Stimulated activated CD8-positive, alpha-beta memory T cell treated with anti-CD3 and anti-CD28 coated beads, Interleukin-7, amount 100 ng/mL, for 48 hours (primary cell): Measurements from ENCODE around the gene OBSCN.

Source experiments
- DNase-seq, 2 donors: peaks; one replicate each; pipeline ENCODE4 v3.0.0-alpha.2; 2020; ENCODE audit warnings: low read depth in 1 of 2; ENCODE audit errors: extremely low read depth in 1 of 2

The OBSCN gene

GRCh38 chr1:228374711-228375577, 167.1 kb downstream of the OBSCN start:
- DNase-seq = no peak

- no peak for DNase-seq
These were observed 167.9 kb downstream of the OBSCN start for GRCh38 chr1:228375578-228376261.

- no peak for DNase-seq
These were observed 168.4 kb downstream of the OBSCN start for GRCh38 chr1:228376262-228376628.

- no peak for DNase-seq
These were observed 169.1 kb downstream of the OBSCN start for GRCh38 chr1:228376651-228377631.

- DNase-seq = no peak
These were observed 169.8 kb downstream of the OBSCN start for GRCh38 chr1:228377664-228378089.

DNA sequence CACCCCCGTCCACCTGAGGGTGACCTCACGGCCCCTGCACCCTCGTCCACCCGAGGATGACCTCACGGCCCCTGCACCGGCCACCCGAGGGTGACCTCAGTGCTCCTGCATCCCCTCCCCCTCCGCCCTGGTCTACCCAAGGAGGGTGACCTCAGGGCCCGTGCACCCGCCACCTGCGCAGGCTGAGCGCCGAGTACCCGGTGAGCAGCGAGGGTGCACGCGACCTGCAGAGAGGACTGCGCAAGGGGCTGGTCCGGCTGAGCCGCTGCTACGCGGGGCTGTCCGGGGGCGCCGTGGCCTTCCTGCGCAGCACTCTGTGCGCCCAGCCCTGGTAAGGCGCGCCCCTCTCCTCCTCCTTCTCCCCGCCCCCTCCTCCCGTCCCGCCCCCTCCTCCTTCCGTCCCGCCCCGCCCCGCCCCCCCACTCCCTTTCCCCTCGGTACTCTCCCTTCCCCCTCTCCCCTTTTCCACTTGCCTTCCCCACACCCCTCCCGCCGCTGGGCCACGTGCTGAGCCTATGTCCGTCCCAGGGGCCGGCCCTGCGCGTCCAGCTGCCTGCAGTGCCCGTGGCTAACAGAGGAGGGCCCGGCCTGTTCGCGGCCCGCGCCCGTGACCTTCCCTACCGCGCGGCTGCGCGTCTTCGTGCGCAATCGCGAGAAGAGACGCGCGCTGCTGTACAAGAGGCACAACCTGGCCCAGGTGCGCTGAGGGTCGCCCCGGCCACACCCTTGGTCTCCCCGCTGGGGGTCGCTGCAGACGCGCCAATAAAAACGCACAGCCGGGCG, 170.4 kb downstream of the OBSCN start:
- DNase-seq = peak; percentile 23 to 43

DNA sequence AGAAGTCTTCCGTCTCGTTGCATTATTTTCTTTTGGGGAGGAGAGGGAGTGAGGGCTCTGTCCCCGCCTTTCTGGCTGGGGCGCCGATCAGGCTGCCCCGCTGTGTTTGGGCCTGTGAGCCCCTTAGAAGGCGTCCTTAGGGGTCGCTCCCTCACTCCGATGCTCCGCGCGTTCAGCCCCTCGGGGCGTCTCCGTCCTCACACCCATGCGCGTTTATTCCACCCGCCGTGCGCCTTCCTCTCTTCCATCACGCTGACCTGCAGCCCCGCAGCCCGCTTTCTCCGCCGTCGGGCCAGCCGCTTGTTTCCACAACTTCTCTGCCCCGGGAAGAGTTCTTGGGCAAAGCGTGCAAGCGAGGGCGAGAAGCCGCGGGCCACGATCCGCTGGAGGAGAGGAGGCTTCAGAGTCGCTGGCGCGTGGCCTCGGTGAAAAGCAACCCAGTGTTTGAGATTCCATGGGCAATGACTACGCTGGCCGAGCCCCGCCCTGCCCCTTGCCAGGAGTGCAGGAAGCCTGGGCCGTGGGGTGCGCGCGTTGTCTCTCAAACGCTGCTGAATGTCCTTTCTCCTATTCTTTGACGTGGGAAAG, 171.1 kb downstream of the OBSCN start:
- DNase-seq = no peak

GRCh38 chr1:228379666-228380065, 171.8 kb downstream of the OBSCN start:
- DNase-seq = no peak

DNA sequence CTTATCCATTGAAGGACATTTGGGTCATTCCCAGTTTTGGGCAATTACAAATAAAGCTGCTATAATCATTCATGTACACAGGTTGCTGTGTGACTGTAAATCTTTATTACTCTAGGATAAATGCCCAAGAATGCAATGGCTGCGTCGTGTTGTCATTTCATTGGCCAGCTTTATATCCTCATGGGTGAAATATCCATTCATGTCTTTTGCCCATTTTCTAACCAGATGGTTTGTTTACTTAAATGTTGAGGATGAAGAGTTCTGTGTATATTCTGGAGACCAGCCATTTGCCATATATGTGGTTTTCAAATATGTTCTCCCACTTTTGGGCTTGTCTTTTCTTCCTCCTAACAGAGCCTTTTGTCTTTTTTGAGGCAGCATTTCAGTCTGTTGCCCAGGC, 173.5 kb downstream of the OBSCN start:
- no peak for DNase-seq

DNA sequence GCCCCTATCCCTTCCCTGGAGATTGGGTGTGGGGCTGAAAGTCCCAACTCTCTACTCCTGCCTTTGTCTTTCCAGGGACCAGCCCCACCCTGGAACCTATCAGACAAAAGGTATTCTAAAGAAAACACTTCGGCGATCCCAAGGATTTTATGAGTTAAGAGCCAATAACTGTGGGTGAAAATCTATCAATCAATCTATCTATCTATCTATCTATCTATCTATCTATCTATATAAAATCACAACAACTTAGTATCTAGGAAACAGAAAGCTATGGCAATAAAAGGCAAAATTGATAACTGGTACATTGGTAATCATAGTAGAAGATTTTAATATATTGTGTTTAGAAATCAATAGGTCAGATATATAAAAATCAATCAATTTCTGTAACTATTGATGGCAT, 175.9 kb downstream of the OBSCN start:
- DNase-seq = no peak

- DNase-seq = no peak
These were observed 177.4 kb downstream of the OBSCN start for GRCh38 chr1:228385232-228385631.

DNA sequence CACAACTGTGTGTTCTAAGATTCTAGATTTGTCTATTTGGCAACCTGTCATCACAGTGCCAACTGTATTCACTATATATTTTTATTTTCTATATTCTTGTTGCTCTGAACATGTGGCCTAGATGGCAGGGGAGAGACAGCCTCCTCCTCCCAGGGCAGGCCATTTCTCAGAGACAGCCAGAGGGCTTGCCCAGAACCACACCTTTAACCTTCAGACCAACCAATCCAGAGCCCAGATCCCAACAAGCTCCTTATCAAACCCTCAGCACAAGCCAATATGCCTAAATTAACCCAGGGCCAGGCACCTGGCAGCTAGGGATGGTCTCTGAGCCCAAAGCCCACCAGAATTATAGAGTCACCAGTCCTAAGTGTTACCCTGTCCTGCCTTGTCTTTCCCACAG, 179.5 kb downstream of the OBSCN start:
- no peak for DNase-seq

DNA sequence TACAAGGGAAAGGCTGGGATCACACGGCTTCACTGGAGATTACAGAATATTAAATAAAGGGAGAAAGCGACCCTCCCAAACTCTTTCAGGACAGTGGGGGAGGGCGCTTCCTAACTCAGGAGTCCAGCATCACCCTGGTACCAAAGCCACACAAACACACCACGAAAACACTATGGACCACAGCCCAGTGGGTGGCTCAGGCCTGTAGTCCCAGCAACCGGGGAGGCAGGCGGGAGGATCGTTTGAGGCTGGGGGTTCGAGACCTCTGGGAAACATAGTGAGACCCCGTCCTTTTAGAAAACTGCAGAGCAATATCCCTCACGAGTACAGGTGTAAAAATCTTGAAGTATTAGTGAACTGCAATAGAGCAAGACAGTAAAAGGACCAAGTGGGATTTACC, 182.8 kb downstream of the OBSCN start:
- no peak for DNase-seq

- DNase-seq = no peak
These were observed 183.7 kb downstream of the OBSCN start for GRCh38 chr1:228391411-228392020.

- no peak for DNase-seq
These were observed 184.5 kb downstream of the OBSCN start for GRCh38 chr1:228392111-228392936.

- no peak for DNase-seq
These were observed 185.4 kb downstream of the OBSCN start for GRCh38 chr1:228393268-228393701.

DNA sequence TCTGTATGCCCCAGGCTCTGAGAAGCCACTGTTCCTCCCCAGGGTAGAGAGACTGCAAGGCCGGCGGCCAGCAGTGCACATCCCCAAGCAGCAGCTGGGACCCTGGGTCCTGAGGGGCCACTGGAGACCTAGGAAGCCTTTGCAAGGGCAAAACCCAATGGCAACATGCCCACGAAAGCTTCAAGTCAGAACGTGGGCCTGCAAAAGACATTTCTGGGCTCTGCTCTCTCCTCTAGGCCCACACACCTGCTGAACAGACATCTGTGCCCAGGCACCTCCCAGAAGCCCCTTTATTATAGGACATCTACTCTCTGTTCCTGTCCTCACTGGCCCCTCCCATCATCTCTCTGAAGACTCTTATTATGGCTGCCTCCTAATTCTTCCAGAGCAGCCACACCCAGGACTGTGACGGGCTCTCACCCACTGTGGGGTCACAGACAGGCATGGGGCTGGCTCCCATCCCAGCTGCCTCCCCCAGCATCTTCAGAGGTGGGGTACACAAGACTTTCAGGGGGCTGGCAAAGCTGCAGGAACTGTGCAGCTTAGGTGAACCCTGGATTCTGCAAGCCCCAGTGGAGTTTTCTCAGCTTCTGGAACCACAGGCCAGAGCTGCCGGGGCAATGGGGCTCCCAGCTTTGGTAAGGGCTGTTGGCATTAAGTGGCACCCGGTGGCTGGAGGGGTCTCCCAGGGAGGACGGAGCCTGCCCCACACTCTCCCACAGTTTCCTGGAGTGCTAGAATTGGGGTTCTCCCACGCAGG, 186.1 kb downstream of the OBSCN start:
- no peak for DNase-seq
